Mesenteric fat pad (tissue), 1 donor: ENCODE data around the gene FLT1. TPM values are rescaled to one million over a fixed set of nuclear protein-coding genes. Genes with fewer than 3 reads are reported as not detected.

ENCODE experiments used
- DNase-seq: peaks from one replicate; pipeline ENCODE4 v3.0.0-alpha.2; 2020; ENCODE audit warnings: low spot score
- long read RNA-seq: library from polyadenylated mRNA; unstranded; transcript quantifications from one replicate; pipeline ENCODE4 v2.0.0, GENCODE V29; 2020
- total RNA-seq: library from RNA; stranded (reverse); fragmentation: NEBNext Ultra II Directional; extraction: Animal tissue kit (Norgen Biotek cat#: 25700); gene quantifications from one replicate; pipeline ENCODE4 v1.2.1, GENCODE V29; 2021
- donor health status: DM: yes; HTN: yes; CAD: no.

Gene FLT1, protein sequence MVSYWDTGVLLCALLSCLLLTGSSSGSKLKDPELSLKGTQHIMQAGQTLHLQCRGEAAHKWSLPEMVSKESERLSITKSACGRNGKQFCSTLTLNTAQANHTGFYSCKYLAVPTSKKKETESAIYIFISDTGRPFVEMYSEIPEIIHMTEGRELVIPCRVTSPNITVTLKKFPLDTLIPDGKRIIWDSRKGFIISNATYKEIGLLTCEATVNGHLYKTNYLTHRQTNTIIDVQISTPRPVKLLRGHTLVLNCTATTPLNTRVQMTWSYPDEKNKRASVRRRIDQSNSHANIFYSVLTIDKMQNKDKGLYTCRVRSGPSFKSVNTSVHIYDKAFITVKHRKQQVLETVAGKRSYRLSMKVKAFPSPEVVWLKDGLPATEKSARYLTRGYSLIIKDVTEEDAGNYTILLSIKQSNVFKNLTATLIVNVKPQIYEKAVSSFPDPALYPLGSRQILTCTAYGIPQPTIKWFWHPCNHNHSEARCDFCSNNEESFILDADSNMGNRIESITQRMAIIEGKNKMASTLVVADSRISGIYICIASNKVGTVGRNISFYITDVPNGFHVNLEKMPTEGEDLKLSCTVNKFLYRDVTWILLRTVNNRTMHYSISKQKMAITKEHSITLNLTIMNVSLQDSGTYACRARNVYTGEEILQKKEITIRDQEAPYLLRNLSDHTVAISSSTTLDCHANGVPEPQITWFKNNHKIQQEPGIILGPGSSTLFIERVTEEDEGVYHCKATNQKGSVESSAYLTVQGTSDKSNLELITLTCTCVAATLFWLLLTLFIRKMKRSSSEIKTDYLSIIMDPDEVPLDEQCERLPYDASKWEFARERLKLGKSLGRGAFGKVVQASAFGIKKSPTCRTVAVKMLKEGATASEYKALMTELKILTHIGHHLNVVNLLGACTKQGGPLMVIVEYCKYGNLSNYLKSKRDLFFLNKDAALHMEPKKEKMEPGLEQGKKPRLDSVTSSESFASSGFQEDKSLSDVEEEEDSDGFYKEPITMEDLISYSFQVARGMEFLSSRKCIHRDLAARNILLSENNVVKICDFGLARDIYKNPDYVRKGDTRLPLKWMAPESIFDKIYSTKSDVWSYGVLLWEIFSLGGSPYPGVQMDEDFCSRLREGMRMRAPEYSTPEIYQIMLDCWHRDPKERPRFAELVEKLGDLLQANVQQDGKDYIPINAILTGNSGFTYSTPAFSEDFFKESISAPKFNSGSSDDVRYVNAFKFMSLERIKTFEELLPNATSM (N-terminal part only)
- total RNA-seq: 65.9 TPM
- long read RNA-seq, full-length matches to known transcripts: 1 of 50 reads
- long read RNA-seq, partial matches to known transcripts: 22 of 50 reads
- long read RNA-seq, other reads (novel, unspliced or antisense): 27 of 50 reads

GRCh38 chr13:28494778-28495537 is at the start of gene FLT1:
TSS of gene FLT1 (minus strand) at chr13:28495128. CDS start at chr13:28494843, 285 bp downstream.
- peak; percentile 91 for DNase-seq

- no peak for DNase-seq
These were observed 49.1 kb upstream of the FLT1 start for GRCh38 chr13:28544026-28544425.

DNA sequence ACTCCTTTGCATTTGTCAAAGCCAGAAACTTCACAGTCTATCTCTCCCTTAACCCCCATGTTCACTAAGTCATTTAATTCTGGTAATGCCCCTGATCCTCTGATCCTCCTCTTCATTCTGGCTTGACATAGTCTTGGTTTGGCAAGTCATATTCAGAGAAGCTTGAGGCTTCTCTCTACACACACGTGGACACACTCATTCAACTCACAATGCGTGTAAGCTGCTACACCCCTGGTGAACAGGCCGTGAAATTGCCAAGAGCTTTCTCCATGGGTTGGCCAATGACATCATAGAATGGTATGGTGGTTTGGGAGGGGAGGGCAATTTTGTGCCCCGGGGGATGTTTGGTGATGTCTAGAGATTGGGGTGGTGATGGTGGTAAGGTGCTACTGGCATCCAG is 47.9 kb upstream of the FLT1 start:
- DNase-seq: no peak

GRCh38 chr13:28541966-28542365 is 47.0 kb upstream of the FLT1 start:
- no peak for DNase-seq

- DNase-seq: no peak
These were observed 45.7 kb upstream of the FLT1 start for GRCh38 chr13:28540612-28541011.

GRCh38 chr13:28539625-28540286 is 44.8 kb upstream of the FLT1 start:
- DNase-seq: no peak

DNA sequence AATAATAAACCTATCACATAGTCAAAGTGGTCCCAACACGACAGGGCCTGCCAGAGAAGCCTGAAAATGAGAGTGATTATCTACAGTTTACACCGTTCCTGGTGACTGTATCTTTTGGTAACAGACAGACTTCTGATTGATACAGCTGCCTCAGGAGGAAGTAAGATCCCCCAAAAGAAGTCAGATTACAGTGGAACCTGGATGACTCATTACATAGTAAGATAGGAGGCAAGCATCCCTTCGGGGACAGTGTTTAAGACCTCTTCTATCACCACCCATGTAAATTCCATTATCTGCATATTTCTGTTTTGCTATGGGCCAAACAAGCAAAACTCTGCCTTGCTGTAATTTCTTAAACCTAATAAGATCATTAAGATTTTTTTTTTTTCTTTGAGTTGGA is 44.0 kb upstream of the FLT1 start:
- DNase-seq: no peak

GRCh38 chr13:28537171-28537570 is 42.2 kb upstream of the FLT1 start:
- DNase-seq: no peak

DNA sequence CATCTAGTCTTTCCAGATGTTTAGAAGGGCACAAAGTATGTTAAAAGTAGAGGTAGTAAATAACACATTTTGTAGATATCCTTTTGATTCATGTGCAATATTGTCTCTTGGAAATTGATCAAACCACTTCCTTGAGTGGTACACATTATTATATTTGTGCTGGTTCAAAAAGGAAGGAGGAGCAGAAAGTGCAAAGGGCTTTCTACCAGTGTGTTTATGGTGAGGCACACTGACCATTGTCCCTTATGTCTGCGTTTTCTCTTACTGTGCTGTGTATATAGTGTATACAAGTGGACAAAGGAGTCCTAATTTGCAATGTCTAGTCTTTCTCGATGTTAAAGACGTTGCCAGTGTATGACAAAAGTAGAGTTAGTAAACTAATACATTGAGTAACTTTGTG is 41.4 kb upstream of the FLT1 start:
- DNase-seq: no peak

DNA sequence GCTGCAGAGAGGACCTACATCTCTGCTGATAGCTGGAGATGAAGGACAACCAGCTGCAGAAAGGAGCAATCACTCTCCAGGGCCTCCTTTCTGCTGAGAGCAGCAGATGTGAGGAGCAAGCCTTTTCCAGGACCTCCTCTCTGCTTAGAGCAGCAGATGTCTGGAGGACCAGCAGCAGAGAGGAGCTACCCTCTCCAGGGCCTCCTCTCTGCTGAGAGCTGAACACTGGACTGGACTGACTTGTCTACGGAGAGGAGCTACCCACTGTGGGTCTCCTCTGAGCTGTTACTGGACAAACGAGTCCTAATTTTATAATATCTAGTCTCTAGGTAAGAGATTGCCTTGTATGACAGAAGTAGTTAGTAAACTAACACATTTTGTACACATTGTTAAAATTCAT is 40.8 kb upstream of the FLT1 start:
- DNase-seq: no peak

DNA sequence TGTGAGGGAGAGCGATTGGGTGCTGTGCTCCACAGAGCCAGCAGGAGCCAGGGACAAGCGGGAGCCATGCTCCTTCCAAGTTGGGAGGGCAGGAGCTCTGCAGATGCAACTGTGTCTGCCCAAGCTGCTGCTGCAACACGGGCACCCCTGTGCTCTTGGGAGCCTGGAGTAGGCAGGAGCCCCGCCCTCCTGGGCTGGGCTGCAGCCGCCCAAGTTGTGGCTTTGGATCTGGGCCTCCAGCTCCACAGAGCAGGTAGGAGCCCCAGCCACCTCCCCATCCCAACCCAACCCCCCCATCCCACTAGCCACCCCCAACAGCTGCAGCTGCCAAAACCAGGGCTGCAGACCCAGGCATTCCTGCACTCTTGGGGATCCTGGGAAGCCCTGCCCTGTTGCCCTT is 39.9 kb upstream of the FLT1 start:
- DNase-seq: no peak

DNA sequence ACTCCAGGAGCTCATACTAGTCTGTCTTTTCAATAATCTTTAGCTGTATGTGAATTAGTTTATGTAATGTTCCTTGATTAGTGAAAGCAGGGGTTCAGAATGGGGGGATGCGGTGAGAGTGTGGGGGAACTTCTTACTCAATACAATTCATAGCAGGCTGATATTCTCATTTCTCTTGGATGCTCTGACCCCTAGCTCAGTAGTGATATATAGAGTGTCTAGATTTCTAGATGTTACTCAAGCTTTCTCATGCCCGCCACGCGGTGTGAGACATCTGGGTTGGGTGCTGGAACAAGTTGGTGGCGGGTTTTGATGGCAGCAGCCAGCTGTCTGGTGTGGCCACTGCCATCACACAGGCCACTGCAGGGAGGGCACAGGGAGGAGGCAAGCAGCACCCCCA is 39.3 kb upstream of the FLT1 start:
- no peak for DNase-seq

- no peak for DNase-seq
These were observed 38.7 kb upstream of the FLT1 start for GRCh38 chr13:28533441-28534166.

GRCh38 chr13:28533125-28533436 is 38.2 kb upstream of the FLT1 start:
- no peak for DNase-seq

DNA sequence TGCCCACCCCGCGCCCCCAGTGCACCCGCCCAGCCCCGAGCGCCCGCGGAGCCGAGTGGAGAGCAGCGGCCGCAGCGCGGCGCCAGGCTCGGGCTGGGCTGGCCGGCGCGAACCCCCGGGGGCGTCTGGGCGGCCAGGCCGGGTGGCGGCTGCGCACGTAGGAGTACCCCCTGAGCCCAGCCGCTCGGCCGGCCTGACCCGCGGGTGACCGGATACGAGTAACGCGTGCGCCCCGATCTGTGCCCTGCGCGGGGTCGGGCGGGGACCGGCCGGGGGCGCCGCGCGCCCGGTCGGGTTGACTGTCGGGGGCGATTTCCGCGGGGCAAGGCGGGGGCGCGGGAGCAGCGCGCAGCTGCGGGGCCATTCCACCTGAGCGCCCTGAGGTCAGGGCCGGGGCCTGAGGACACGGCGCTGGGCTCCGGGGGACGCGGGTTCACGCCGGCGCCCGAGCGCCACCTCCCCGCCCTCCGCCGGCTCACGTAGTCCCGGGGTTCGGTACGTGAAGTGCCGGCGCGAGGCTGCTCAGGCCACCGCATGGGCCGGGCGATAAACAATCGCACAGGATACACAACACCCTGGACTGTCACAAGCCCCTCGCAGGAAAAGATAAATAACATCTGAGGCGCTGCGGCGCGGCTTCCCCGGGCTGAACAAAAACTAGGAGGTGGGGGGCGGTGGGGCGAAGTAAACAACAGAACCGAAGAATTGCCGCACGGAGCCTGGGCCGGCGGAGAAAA is 37.6 kb upstream of the FLT1 start:
- DNase-seq: no peak

DNA sequence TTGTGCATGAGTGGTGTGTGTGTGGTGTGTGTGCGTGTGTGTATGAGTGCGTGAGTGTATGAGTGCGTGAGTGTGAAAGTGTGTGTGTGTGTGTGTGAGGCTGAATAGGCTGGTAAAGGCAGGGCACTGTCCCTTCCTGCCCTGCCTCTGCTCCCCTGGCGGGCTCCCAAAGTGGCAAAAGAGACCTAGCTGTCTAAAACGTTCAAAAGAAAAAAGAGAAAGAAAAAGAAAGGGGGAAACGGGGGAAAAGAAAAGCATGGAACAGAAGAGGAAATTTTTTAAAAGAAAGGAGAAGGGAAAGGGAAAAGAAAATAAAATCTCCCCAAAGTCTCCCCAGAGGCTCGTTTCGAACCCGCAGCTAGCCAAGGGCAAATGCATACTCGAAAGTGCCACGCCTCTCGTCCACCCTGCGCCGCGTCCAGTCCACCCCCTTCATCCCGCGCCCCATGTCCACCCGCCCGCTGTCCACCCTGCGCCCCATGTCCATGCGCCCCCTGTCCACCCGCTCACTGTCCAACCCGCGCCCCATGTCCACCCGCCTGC is 37.0 kb upstream of the FLT1 start:
- no peak for DNase-seq

DNA sequence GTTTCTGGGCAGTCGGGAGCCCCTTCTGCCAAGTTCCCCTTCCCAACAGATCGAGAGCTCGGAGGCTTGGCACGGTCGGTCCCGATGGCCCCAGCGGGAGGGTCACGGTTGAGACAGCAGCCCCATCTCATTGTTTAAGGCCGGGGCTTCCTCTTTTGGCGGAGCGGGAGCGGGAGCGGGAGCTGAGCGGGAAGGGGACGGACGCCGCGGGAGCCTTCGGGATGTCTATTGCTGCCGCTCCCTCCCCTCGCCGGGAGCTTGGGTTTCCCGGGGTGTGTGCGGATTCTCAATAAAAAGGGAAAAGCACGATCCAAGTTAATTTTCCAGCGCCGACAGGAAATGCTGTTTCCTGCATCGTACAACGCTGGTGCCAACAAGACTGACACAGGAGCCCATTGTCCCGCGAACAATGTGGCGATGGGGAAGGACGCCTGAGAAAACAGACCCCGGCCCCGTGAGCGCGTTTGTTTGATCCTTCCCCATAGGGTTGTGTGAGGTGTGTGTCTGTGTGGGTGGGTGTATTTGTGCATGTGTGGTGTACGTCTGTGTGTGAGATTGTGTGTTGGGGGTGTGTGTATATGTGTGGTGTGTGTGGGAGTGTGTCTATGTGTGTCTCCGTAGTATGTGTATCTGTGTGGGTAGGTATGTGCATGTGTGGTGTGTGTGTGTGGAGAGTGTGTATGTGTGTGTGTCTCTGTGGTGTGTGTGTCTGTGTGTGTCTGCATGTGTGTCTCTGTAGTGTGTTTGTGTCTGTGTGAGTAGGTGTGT is 36.3 kb upstream of the FLT1 start:
- no peak for DNase-seq

DNA sequence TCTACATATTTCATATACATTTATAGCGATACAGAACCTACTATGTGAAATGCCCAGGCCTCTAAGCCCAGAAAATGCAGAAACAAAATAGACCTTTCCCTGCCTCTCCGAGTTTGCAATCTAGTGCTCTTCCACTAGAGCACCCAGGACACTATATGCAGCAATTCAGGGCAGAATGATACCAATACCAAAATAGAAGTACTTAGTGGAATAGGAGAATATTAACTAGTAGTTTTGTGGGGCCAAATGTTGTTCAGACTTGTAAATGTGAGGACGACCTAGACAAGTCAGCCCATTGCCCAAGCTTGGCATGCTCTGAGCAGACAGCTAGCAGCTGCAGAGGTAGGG is 35.8 kb upstream of the FLT1 start:
- DNase-seq: no peak
